Measurements from ENCODE around the gene ATF6B. TPM values are rescaled to one million over a fixed set of nuclear protein-coding genes. Genes with fewer than 3 reads are reported as not detected.

The ATF6B gene
- total RNA-seq, 1 donor from 2014 or later = 21.5 TPM

GRCh38 chr6:32140420-32141046 is 12.5 kb upstream of the ATF6B start:
- no peak for DNase-seq
- intact Hi-C loops (cut with DNase I) = no loop called here

GRCh38 chr6:32139590-32139989 is 11.5 kb upstream of the ATF6B start:
- intact Hi-C loops (cut with DNase I) = no loop called here
- DNase-seq (no peak), ATAC-seq (ENCODE audit: poor library complexity) (no peak)

More at GRCh38 chr6:32140420-32141046, 12.5 kb upstream of the ATF6B start:
- no peak for ATAC-seq (ENCODE audit: poor library complexity)

DNA sequence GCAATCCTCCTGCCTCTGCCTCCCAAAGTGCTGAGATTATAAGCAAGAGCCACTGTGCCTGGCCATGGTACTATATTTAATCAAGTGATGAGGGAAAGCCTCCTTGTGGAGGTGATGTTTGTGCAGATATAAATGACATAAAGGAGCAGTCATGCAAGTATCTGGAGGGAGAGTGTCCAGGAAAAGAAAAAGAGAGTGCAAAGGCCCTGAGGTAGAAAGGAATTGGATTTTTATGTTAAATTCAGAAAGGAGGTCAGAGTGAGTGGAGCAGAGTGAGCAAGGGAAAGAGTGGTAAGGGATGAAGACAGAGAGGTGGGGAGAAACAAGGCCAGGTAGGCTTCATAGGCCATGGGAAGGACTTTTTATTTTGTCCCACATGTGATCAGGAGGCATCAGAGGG is 9.4 kb upstream of the ATF6B start:
- ATAC-seq (ENCODE audit: poor library complexity) (no peak), DNase-seq (no peak)
- intact Hi-C loops (cut with DNase I) = no loop called here

- DNase-seq (no peak), ATAC-seq (ENCODE audit: poor library complexity) (no peak)
- intact Hi-C loops (cut with DNase I) = no loop called here
These were observed 5.7 kb upstream of the ATF6B start for GRCh38 chr6:32133786-32134185.

DNA sequence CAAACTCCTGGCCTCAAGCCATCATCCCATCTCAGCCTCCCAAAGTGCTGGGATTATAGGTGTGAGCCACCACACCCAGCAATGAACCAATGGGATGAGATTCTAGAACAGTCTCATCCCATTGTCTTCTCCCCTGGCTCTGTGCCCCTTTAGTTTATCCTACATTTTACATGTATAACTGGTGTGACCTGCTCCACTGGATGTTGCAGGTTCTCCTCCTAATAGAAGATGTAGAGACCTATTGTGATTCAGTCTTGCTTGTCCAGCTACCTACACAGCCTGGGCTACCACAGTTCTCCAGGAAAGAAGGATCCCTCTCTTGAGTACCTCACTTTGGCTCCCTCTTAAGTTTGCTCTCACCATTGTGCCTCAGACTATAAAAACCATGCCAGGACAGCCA is 4.1 kb upstream of the ATF6B start:
- intact Hi-C loops (cut with DNase I) = no loop called here
- ATAC-seq (ENCODE audit: poor library complexity) = no peak
- DNase-seq = no peak

DNA sequence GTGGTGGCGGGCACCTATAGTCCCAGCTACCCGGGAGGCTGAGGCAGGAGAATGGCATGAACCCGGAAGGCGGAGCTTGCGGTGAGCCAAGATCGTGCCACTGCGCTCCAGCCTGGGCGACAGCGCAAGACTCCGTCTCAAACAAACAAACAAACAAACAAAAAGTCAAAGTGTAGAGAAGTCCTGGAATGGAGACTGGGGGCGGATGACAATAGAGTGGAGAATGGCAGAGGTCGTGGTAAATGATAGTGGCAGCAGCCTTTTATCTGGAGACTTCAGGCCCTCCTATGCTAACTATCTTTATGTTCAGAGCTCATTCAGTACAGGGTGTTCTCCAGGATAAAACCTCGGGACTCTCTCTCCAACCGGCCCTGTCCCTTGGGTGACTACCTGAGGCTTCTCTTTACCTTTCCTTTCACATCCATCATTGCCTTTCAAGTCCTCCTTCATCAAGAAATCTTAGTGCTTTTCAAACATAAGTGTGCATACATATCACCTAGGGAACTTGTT is 3.4 kb upstream of the ATF6B start:
- intact Hi-C loops (cut with DNase I) = no loop called here
- no peak for ATAC-seq (ENCODE audit: poor library complexity)
- DNase-seq = no peak

DNA sequence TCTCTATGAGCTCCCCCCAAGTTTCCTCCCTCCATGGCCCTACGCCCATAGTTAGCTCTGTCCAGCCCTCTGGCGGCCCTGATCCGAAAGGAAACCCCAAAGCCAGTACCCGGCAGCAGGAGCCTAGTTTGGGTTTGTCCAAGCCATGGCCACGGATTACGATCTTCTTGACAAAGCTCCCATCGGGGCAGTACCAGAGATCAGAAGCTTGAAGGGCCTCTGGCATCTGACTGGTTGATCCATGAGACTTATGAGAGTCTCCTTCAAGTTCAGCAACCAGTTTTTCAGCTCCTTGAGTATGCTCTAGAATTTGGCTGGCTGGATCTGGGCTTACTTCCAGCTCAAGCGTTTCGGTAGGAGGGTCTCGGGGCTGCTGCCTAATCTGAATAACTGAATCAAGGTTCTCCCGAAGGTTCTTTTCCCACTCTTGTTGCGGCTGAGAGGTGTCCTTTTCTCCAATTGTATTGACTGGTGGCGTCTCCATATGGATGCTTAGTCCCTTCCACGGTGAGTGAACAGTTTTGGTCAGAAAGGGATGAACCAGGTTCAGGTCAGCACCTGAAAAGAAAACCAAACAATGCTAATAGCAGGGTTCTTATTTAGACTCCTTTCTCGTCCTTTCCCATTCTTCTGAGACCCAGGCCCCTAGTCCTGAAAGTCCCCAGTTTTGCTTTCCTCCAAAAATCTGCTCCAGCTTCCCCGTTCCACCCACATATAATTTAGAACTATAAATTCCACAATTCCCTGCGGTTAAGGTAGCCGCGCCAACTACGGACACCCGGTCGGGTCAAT is 1.4 kb upstream of the ATF6B start:
- DNase-seq (no peak), ATAC-seq (ENCODE audit: poor library complexity) (peak; percentile 71)
- intact Hi-C loops (cut with DNase I) = no loop called here

- no peak for ATAC-seq (ENCODE audit: poor library complexity)
- peak; percentile 42 for DNase-seq
- intact Hi-C loops (cut with DNase I) = no loop called here
These were observed 778 bp upstream of the ATF6B start for GRCh38 chr6:32128751-32129296.

DNA sequence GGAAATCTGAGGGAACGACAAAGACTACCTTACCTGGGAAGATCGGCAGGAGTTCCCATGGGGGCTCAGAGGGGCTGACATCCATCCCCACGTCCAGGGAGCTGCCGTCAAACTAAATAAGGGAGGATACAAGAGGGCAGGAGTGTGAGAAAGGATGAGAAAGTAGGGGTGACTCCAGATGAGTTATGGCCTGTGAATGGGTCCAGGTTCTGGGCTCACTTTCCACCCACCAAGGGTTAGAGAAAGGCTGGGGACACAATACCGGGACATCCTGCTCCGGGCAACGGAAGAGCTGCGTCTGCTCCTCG is 683 bp downstream of the ATF6B start:
- intact Hi-C loops (cut with DNase I) = no loop called here
- DNase-seq = no peak
- ATAC-seq (ENCODE audit: poor library complexity) = no peak

DNA sequence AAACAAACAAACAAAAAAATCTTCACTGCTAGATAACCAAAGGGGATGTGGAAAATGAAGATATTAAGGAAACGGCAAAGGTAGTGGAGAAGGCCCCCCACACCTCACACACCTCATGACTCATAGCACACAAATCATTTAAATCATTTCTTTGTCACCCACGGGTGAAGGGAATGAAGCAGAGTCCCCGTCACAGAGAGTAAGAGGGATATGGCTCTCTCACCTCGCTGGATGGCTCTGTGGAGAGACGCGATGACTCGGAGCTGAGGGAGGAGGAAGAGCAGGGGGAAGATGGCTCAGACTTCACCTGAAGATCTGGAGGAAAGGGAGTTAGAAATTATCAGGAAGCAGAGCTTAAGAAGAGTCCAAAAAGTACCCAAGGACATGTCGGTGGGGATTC is 1.2 kb downstream of the ATF6B start:
- ATAC-seq (ENCODE audit: poor library complexity) (no peak), DNase-seq (no peak)
- intact Hi-C loops (cut with DNase I) = no loop called here

DNA sequence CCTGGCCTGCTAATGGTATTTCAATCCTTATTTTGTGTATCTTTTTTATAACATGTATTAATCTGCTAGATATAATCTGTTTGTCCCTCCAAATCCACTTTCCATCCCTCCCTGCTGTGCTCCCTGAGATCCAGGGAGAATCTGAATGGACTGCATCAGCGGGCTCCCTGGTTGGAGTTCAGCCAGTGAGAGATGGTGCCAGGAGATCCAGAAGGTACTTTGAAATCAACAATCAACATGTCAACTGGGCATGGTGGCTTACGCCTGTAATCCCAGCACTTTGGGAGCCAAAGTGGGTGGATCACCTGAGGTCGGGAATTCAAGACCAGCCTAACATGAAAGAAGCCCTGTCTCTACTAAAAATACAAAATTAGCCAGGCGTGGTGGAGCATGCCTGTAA is 4.4 kb downstream of the ATF6B start:
- no peak for DNase-seq
- intact Hi-C loops (cut with DNase I) = no loop called here
- no peak for ATAC-seq (ENCODE audit: poor library complexity)

DNA sequence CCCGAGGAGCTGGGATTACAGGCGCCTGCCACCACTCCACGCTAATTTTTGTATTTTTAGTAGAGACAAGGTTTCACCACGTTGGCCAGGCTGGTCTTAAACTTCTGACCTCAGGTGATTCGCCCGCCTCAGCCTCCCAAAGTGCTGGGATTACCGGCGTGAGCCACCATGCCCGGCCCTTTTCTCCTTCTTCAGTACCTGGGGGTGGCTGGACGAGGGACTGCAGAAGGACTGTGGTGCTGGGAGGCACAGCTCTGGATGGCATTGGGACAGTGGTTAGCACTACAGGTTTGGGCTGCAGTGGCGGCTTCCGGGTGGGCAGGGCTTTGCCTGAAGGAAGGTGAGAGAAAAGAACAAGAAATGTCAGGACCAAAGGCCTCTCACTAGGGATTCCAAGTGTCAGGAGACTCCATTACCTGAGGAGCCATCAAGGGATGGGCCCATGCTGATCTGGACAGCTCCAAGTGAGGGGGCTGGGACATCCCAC is 7.4 kb downstream of the ATF6B start:
- DNase-seq = no peak
- no peak for ATAC-seq (ENCODE audit: poor library complexity)
- intact Hi-C loops (cut with DNase I) = no loop called here

DNA sequence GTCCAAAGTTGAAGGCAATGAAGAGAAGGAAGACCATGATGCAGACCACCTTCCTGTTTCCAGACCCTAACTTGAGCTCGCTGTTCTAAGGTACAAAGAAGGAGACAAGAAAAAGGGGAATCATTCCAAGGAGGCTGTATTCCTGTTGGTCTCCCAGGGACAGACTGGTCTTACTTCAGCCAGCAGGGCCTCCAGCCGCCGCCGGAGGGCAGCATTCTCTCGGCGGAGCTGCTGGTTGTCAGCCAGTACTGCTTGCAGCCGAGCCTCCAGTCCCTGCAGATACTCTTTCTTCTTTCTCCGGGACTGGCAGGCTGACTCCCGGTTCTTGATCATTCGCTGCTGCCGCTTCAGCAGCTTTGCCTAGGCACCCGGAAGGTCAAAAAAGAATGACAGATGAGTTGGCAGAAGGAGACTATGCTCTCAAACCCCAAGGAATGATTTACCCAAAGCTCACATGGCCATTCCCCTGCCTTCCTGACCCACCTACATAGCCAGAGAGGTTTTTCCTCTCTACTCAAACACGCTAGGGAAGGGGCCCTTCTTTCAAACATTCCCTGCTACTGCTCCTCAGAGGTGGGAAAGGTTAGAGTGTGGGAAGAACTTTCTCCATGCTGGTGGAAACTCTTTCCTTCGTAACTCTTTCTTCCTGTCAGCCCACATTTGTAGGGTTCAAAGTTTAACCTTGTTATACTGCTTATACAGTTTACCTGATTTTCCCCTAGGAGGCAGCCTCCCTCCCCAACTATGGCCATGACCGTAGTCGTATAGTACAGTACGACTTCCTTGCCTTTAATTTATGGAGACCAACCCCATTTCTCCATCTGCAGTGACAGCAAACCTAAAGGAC is 9.0 kb downstream of the ATF6B start:
- DNase-seq = peak; percentile 93
- peak; percentile 82 for ATAC-seq (ENCODE audit: poor library complexity)
- intact Hi-C loops (cut with DNase I) = no loop called here

- DNase-seq (no peak), ATAC-seq (ENCODE audit: poor library complexity) (no peak)
- intact Hi-C loops (cut with DNase I) = no loop called here
These were observed 10.6 kb downstream of the ATF6B start for GRCh38 chr6:32117461-32117860.

- no peak for ATAC-seq (ENCODE audit: poor library complexity)
- intact Hi-C loops (cut with DNase I) = no loop called here
These were observed 11.4 kb downstream of the ATF6B start for GRCh38 chr6:32116674-32117073.

GRCh38 chr6:32115623-32116022 is 12.4 kb downstream of the ATF6B start:
- ATAC-seq (ENCODE audit: poor library complexity) (no peak), DNase-seq (no peak)
- intact Hi-C loops (cut with DNase I) = no loop called here

More at GRCh38 chr6:32116674-32117073, 11.4 kb downstream of the ATF6B start:
- no peak for DNase-seq

GRCh38 chr6:32114796-32115195 is 13.2 kb downstream of the ATF6B start:
- no peak for ATAC-seq (ENCODE audit: poor library complexity)
- no peak for DNase-seq
- intact Hi-C loops (cut with DNase I) = no loop called here

- DNase-seq (peak; percentile 92), ATAC-seq (ENCODE audit: poor library complexity) (peak; percentile 68)
- intact Hi-C loops (cut with DNase I) = no loop called here
These were observed 14.4 kb downstream of the ATF6B start for GRCh38 chr6:32113386-32114352.
